SK-N-SH (cell line): ENCODE measurements around the gene TIMP2. TPM values are rescaled to one million over a fixed set of nuclear protein-coding genes. Genes with fewer than 3 reads are reported as not detected.

Experiments
- CTCF ChIA-PET: fragments of 300-600, 350-600 bp; formaldehyde crosslinking; extraction: SDS; loops from one replicate; lab custom pipeline; 2021; lab: Yijun Ruan, JAX
- POLR2A ChIA-PET: fragments of 350-600 bp; sonication (Branson Sonifier 250); formaldehyde crosslinking; extraction: SDS; loops from one replicate; lab custom pipeline; 2020; ENCODE audit warnings: antibody characterized with exemption, inconsistent platforms; lab: Yijun Ruan, JAX
- DNase-seq: peaks from one replicate; pipeline ENCODE4 v3.0.0; 2012
- H2AFZ ChIP-seq: fragments of 200-600 bp; sonication (generic); 2 replicates; pipeline ENCODE4 v1.8.1; 2016; ENCODE audit warnings: antibody characterized with exemption, mild to moderate bottlenecking, low read depth
- H3F3A ChIP-seq: fragments of 200-600 bp; sonication (generic); replicated peaks from 2 replicates; pipeline ENCODE3; 2016; ENCODE audit warnings: antibody characterized with exemption, mild to moderate bottlenecking; ENCODE audit not compliant: insufficient read depth
- H3K27ac ChIP-seq, 2 experiments: fragments of 200-500 bp in 1 of 2; fragments of 200-600 bp in 1 of 2; sonication (Bioruptor generic) in 1 of 2; sonication (generic), shearing (Covaris generic) in 1 of 2; 2 replicates each; pipeline versions ENCODE4 v1.5.1 to v1.6.1; 2014 to 2016; ENCODE audit warnings: low read depth in 2 of 2, inconsistent platforms in 1 of 2, low read length in 1 of 2, mild to moderate bottlenecking in 1 of 2, mixed read lengths in 1 of 2
- H3K27me3 ChIP-seq: fragments of 200-600 bp; sonication (generic), shearing (Covaris generic); 2 replicates; pipeline ENCODE4 v1.6.1; 2016; ENCODE audit warnings: mixed run types; ENCODE audit not compliant: insufficient read depth
- H3K36me3 ChIP-seq, 2 experiments: fragments of 200-500 bp in 1 of 2; fragments of 200-600 bp in 1 of 2; sonication (Bioruptor generic) in 1 of 2; sonication (generic) in 1 of 2; replicated peaks in 1 of 2; 2 replicates each; pipeline versions ENCODE3 to v1.5.1; 2014 to 2016; ENCODE audit warnings: low read length in 1 of 2, mild to moderate bottlenecking in 1 of 2; ENCODE audit not compliant: insufficient read depth in 2 of 2, control insufficient read depth in 1 of 2
- H3K4me1 ChIP-seq, 2 experiments: fragments of 200-500 bp in 1 of 2; fragments of 200-600 bp in 1 of 2; sonication (Bioruptor generic) in 1 of 2; sonication (generic), shearing (Covaris generic) in 1 of 2; 2 replicates each; pipeline versions ENCODE4 v1.5.1 to v1.6.1; 2014 to 2016; ENCODE audit warnings: low read depth in 1 of 2, low read length in 1 of 2, mixed run types in 1 of 2; ENCODE audit not compliant: insufficient read depth in 2 of 2, control insufficient read depth in 1 of 2
- H3K4me2 ChIP-seq: fragments of 200-600 bp; sonication (generic), shearing (Covaris generic); 2 replicates; pipeline ENCODE4 v1.6.1; 2017; ENCODE audit warnings: mixed run types
- H3K4me3 ChIP-seq, 2 experiments: fragments of 200-500 bp in 1 of 2; fragments of 200-600 bp in 1 of 2; sonication (Bioruptor generic) in 1 of 2; sonication (generic), shearing (Covaris generic) in 1 of 2; 2 replicates each; pipeline versions ENCODE4 v1.5.1 to v1.8.1; 2014 to 2016; ENCODE audit warnings: low read depth in 2 of 2, inconsistent platforms in 1 of 2, low read length in 1 of 2, mild to moderate bottlenecking in 1 of 2, mixed read lengths in 1 of 2, moderate library complexity in 1 of 2
- H3K79me2 ChIP-seq: fragments of 200-600 bp; sonication (generic); 2 replicates; pipeline ENCODE4 v1.8.1; 2017; ENCODE audit warnings: mild to moderate bottlenecking; ENCODE audit not compliant: insufficient read depth
- H3K9ac ChIP-seq: fragments of 200-600 bp; sonication (generic); 2 replicates; pipeline ENCODE4 v1.6.1; 2017; ENCODE audit warnings: mixed run types
- H3K9me2 ChIP-seq: fragments of 200-600 bp; sonication (generic); 2 replicates; pipeline ENCODE4 v1.6.1; 2017; ENCODE audit warnings: mixed run types
- H3K9me3 ChIP-seq: fragments of 200-600 bp; sonication (generic); 2 replicates; pipeline ENCODE4 v1.6.1; 2017; ENCODE audit warnings: mixed run types, mild to moderate bottlenecking, moderate library complexity
- H4K20me1 ChIP-seq: fragments of 200-600 bp; sonication (generic); 2 replicates; pipeline ENCODE4 v1.6.1; 2017; ENCODE audit warnings: mild to moderate bottlenecking, mixed run types; ENCODE audit not compliant: insufficient read depth
- CHD2 ChIP-seq: fragments of 150-350 bp; IDR thresholded peaks from 2 replicates; pipeline ENCODE4 v1.6.1; 2018; ENCODE audit warnings: low read length; ENCODE audit not compliant: partially characterized antibody
- CTCF ChIP-seq: fragments of 200-600 bp; sonication (generic); IDR thresholded peaks from 2 replicates; pipeline ENCODE4 v1.6.1; 2017; ENCODE audit warnings: antibody characterized with exemption, mild to moderate bottlenecking, moderate library complexity
- ELF1 ChIP-seq: IDR thresholded peaks from 2 replicates; pipeline ENCODE4 v1.4.0; 2012
- EP300 ChIP-seq, 2 experiments: IDR thresholded peaks; 2 replicates each; pipeline versions ENCODE4 v1.4.0 to v1.6.1; 2012; ENCODE audit warnings: borderline replicate concordance in 1 of 2, low read depth in 1 of 2, low read length in 1 of 2
- FOSL2 ChIP-seq: IDR thresholded peaks from 2 replicates; pipeline ENCODE4 v1.4.0; 2012; ENCODE audit warnings: low read depth, mild to moderate bottlenecking, moderate library complexity, borderline replicate concordance
- FOXM1 ChIP-seq: IDR thresholded peaks from 2 replicates; pipeline ENCODE4 v1.4.0; 2012; ENCODE audit warnings: low read depth, mild to moderate bottlenecking
- GABPA ChIP-seq: IDR thresholded peaks from 2 replicates; pipeline ENCODE4 v1.4.0; 2012; ENCODE audit warnings: low read depth, mild to moderate bottlenecking
- JUND ChIP-seq: IDR thresholded peaks from 2 replicates; pipeline ENCODE4 v1.4.0; 2012
- MXI1 ChIP-seq: IDR thresholded peaks from 2 replicates; pipeline ENCODE4 v1.6.1; 2012; ENCODE audit warnings: mild to moderate bottlenecking, low read depth, low read length, improper control_type of control experiment
- RCOR1 ChIP-seq: fragments of 150-350 bp; IDR thresholded peaks from 2 replicates; pipeline ENCODE4 v1.6.1; 2017; ENCODE audit warnings: antibody characterized with exemption, low read length
- TEAD4 ChIP-seq: IDR thresholded peaks from 2 replicates; pipeline ENCODE4 v1.4.0; 2012; ENCODE audit warnings: mild to moderate bottlenecking, borderline replicate concordance; ENCODE audit not compliant: insufficient read depth
- USF1 ChIP-seq: IDR thresholded peaks from 2 replicates; pipeline ENCODE4 v1.4.0; 2012; ENCODE audit warnings: low read depth, borderline replicate concordance
- USF2 ChIP-seq: fragments of 150-350 bp; IDR thresholded peaks from 2 replicates; pipeline ENCODE4 v1.6.1; 2017; ENCODE audit warnings: antibody characterized with exemption, low read length, low read depth, borderline replicate concordance
- WGBS: methylation state at CpG from one replicate; pipeline ENCODE4 v1.1.6; 2017; ENCODE audit warnings: low lambda C conversion rate; 5-methylcytosine and 5-hydroxymethylcytosine counted together
- polyA plus RNA-seq, 3 experiments: library from polyadenylated mRNA; depleted of rRNA; stranded (reverse); fragments of >200 nt; gene quantifications; 2 replicates each; pipeline ENCODE4 v1.2.3, GENCODE V29; 2012
- TF ChIP-seq, protein P1 (sequence below): IDR thresholded peaks from 2 replicates; pipeline ENCODE4 v1.4.0; 2012; ENCODE audit warnings: low read depth, borderline replicate concordance
- TF ChIP-seq, protein P2 (sequence below): IDR thresholded peaks from 2 replicates; pipeline ENCODE4 v1.6.1; 2012; ENCODE audit warnings: mild to moderate bottlenecking, low read depth, low read length, moderate library complexity

TIMP2 gene
- polyA plus RNA-seq, 1 of the 3 experiments (the other 2 are of a cell fraction), result 441 TPM

DNA sequence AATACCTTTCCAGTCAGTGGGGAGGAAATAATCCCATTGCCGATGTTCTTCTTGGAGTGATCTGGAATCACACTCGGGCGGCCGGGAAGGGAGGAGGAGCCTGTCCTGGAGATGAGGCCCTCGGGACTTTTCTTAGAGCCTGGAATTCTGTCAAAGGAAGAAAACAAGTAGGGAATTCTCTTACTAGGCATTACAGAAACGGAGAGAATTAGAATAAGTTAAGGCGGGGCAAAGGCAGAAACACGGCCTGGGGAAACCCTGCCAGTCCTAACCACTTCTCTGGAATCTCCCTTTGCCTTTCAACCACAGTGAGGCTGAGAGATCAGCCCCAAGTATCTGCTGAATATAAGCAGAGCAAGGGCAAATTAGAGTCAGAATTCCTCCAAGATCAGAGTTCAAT lies 112.3 kb downstream of the TIMP2 start:
- Histone ChIP-seq H3F3A (peaks cover 12% of the 10 kb centered on the region), H3K9me2 (no peaks in the 10 kb centered on the region), H2AFZ (no peak overlapping the region), H3K36me3 (peaks cover 65 to 84% of the 10 kb centered on the region in 2 experiments), H3K27ac (no peak overlapping the region), H3K27me3 (no peaks in the 10 kb centered on the region), H3K9ac (no peak overlapping the region), H3K4me1 (no peaks in the 10 kb centered on the region), H3K4me3 (no peak overlapping the region), H4K20me1 (no peaks in the 10 kb centered on the region), H3K79me2 (peaks cover 14% of the 10 kb centered on the region), H3K4me2 (no peak overlapping the region), H3K9me3 (no peaks in the 10 kb centered on the region)
- CTCF ChIA-PET, result interaction anchor here (0.9 kb wide), 1 partner anchor 157 kb away, joined by 3 read pairs; no protein-coding TSS in a partner anchor
- TF ChIP-seq RCOR1 (no peak), CTCF (no peak), CHD2 (no peak), USF2 (no peak), GABPA (no peak), MXI1 (no peak), FOXM1 (no peak), JUND (no peak), USF1 (no peak), ELF1 (no peak), EP300 (IDR thresholded peaks at IDR 0.05; ENCODE audit: borderline replicate concordance in 1 of 2, low read depth in 1 of 2, low read length in 1 of 2) (no peak), FOSL2 (no peak), TEAD4 (no peak)
- TF ChIP-seq, protein P1, sequence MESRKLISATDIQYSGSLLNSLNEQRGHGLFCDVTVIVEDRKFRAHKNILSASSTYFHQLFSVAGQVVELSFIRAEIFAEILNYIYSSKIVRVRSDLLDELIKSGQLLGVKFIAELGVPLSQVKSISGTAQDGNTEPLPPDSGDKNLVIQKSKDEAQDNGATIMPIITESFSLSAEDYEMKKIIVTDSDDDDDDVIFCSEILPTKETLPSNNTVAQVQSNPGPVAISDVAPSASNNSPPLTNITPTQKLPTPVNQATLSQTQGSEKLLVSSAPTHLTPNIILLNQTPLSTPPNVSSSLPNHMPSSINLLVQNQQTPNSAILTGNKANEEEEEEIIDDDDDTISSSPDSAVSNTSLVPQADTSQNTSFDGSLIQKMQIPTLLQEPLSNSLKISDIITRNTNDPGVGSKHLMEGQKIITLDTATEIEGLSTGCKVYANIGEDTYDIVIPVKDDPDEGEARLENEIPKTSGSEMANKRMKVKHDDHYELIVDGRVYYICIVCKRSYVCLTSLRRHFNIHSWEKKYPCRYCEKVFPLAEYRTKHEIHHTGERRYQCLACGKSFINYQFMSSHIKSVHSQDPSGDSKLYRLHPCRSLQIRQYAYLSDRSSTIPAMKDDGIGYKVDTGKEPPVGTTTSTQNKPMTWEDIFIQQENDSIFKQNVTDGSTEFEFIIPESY, result no peak
- TF ChIP-seq, protein P2, sequence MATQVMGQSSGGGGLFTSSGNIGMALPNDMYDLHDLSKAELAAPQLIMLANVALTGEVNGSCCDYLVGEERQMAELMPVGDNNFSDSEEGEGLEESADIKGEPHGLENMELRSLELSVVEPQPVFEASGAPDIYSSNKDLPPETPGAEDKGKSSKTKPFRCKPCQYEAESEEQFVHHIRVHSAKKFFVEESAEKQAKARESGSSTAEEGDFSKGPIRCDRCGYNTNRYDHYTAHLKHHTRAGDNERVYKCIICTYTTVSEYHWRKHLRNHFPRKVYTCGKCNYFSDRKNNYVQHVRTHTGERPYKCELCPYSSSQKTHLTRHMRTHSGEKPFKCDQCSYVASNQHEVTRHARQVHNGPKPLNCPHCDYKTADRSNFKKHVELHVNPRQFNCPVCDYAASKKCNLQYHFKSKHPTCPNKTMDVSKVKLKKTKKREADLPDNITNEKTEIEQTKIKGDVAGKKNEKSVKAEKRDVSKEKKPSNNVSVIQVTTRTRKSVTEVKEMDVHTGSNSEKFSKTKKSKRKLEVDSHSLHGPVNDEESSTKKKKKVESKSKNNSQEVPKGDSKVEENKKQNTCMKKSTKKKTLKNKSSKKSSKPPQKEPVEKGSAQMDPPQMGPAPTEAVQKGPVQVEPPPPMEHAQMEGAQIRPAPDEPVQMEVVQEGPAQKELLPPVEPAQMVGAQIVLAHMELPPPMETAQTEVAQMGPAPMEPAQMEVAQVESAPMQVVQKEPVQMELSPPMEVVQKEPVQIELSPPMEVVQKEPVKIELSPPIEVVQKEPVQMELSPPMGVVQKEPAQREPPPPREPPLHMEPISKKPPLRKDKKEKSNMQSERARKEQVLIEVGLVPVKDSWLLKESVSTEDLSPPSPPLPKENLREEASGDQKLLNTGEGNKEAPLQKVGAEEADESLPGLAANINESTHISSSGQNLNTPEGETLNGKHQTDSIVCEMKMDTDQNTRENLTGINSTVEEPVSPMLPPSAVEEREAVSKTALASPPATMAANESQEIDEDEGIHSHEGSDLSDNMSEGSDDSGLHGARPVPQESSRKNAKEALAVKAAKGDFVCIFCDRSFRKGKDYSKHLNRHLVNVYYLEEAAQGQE, result no peak
- DNase-seq, result no peak
- 94% methylated on average over 8 of the region's 8 CpGs for WGBS
- POLR2A ChIA-PET, result no interaction called here
